Mucosa of gallbladder (tissue), 1 donor: Measurements from ENCODE around the gene TYK2. TPM values are rescaled to one million over a fixed set of nuclear protein-coding genes. Genes with fewer than 3 reads are reported as not detected.

Experiments used
- DNase-seq: peaks from one replicate; pipeline ENCODE4 v3.0.0-alpha.2; 2020; ENCODE audit warnings: low spot score
- total RNA-seq: library from RNA; stranded (reverse); gene quantifications from one replicate; pipeline ENCODE4 v1.2.1, GENCODE V29; 2021
- donor health status: DM: no; HTN: no; CAD: no.

Gene TYK2
- total RNA-seq, 1 donor from 2014 or later = 142 TPM

DNA sequence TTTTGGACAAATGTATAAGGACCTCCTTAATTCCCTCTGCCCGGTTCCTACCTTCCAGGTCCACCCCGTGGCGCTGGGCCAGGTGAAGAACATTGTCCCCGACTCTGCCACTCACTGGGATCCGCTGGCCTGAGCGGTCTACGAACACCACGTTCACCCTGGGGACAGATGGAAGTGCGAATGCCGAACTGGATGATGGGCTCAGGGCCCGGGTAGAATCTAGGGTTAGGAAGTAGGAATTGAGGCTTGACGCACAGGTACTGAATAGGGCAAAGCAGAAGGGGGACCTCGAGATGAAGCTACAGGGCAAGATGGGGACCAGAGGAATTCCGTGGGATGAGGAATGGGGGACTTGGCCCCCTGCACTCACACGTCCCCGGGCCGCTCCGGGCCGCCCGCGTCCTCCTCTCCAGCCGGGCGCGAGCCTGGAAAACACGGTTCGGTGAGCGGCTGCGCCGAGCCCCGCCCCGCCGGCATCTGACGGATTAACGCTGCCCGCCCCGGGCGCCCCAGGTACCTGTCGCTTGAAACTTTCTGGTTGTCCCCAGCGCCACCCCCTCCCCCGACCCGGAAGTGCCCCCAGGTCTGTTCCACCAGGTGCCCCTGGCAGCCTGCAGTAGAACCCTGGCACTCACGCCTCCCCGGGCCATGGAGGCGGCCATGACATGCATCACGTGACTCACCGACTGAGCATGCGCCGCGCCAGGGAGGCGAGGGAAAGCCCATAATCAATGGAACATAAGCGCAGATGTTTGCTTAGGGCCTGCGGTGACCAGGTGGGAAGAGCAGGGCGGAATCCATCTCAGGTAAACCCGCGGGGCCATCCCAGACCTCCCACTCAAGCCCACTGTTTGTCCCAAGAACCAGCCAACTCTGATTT lies 64.8 kb downstream of the TYK2 start, which contains the start of gene FDX2:
TSS of gene FDX2 (minus strand) at position 681 of the 880 bp plus-strand sequence. CDS start at position 662, 19 bp downstream.
- DNase-seq = peak; percentile 91

DNA sequence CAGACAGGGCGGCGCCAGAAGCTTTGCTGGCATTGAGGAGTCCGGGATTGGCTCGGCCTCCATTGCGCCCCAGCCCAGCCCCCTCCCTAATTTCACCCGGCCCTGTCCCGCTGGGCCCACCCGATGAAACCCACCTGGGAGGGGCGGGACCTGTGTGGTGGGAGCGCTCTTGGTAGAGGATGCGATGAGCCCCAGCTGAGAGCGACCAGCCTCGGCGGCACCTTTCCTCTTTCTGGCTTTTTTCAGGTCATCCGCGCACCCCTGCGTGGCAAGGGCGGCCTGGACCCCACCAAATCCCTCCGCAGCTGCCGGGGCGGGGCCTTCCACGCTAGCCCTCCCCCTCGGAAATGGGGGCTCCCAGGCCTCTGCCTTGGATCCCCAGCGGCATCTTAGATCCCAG lies 70.9 kb downstream of the TYK2 start, which contains the start of gene ZGLP1:
TSS of gene ZGLP1 (minus strand) at position 393 of the 400 bp plus-strand sequence.
- no peak for DNase-seq

DNA sequence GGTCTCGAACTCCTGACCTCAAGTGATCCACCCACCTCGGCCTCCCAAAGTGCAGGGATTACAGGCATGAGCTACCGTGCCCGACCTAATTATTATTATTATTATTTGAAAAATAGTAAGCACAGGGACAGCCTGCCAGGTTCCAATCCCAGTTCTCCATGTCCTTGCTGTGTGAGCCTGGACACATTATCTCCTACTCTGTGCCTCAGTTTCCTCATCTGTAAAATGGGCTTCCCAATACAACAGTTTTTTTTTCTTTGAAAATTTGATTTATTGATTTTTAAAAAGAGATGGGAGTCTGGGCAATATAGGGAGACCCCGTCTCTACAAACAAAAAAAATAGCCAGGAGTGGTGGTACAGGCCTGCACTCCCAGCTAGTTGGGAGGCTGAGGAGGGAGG lies 74.0 kb downstream of the TYK2 start:
- DNase-seq = no peak

DNA sequence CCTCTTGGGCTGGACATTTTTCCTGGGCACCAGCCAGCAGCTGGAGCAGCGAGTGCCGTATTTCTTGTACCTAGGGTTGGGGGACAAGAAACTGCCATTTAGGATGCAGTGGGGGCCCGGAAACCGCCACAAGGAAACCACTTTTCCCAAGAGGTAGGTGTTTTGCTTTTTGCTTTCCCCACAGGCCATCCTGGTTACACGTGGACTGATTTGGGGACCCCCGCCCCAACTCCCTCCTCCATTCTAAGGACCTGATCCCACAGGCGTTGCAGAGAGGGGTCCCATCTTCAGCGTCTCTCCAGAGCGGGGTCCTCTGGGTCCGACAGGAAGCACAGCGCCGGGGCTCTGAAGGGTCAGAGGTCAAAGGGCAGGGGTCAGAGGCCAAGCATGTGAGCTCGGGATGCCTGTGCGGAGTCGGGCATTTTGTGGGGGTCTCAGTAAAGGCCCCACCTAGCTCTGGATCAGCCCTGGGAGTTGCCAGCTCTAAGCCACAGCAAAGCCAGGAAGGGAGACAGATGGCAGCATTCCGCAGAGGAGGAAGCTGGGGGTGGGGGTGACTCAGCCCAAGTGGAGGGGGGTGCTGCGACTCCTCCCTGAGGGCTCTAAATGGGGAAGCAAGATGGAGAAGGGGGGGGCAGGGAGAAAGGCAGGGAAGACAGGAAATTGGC lies 75.1 kb downstream of the TYK2 start:
- DNase-seq = no peak

Other genes starting within 250 kb of the TYK2 start
- 44.1 TPM for gene DNMT1, start 185.6 kb downstream of the TYK2 start, total RNA-seq
- 9.5 TPM for gene S1PR2, start 149.2 kb downstream of the TYK2 start, total RNA-seq
- gene MRPL4, start 128.4 kb downstream of the TYK2 start, total RNA-seq = 48.7 TPM
- 8.5 TPM for gene ICAM1, start 109.5 kb downstream of the TYK2 start, total RNA-seq
- 0.72 TPM for gene ICAM4, start 93.6 kb downstream of the TYK2 start, total RNA-seq
- gene ICAM5, start 90.6 kb downstream of the TYK2 start, total RNA-seq = 0.49 TPM
- gene ZGLP1, start 70.8 kb downstream of the TYK2 start, total RNA-seq = 7.3 TPM
- gene FDX2, start 64.6 kb downstream of the TYK2 start, total RNA-seq = 21.8 TPM
- gene RAVER1, start 47.0 kb downstream of the TYK2 start, total RNA-seq = 44.6 TPM
- gene ICAM3, start 40.9 kb downstream of the TYK2 start, total RNA-seq = 14.7 TPM
- 138 TPM for gene CDC37, start 23.0 kb upstream of the TYK2 start, total RNA-seq
- 15.6 TPM for gene PDE4A, start 40.0 kb upstream of the TYK2 start, total RNA-seq
- gene KEAP1, start 122.8 kb upstream of the TYK2 start, total RNA-seq = 81.7 TPM
- gene S1PR5, start 136.9 kb upstream of the TYK2 start, total RNA-seq = 0.20 TPM
- gene ATG4D, start 163.3 kb upstream of the TYK2 start, total RNA-seq = 29.5 TPM
- gene KRI1, start 185.4 kb upstream of the TYK2 start, total RNA-seq = 21.1 TPM
- gene CDKN2D, start 188.4 kb upstream of the TYK2 start, total RNA-seq = 6.2 TPM
- 88.3 TPM for gene AP1M2, start 206.7 kb upstream of the TYK2 start, total RNA-seq
- 223 TPM for gene SLC44A2, start 245.0 kb upstream of the TYK2 start, total RNA-seq